Caco-2 (cell line): ENCODE measurements around the gene AHNAK2. TPM values are rescaled to one million over a fixed set of nuclear protein-coding genes. Genes with fewer than 3 reads are reported as not detected.

Source experiments
- BruUV-seq: library from RNA; stranded (reverse); fragments of 400-500 nt; replicated peaks from 2 replicates; lab custom pipeline; 2021; lab: Mats Ljungman, UMichigan
- CTCF ChIA-PET: fragments of 300-600 bp; sonication (Branson Sonifier 250); formaldehyde crosslinking; loops from one replicate; lab custom pipeline; 2022; ENCODE audit warnings: antibody characterized with exemption; lab: Charles Lee
- POLR2A ChIA-PET: fragments of 300-600 bp; sonication (Branson Sonifier 250); formaldehyde crosslinking; loops from one replicate; lab custom pipeline; 2022; ENCODE audit warnings: antibody characterized with exemption; lab: Charles Lee
- DNase-seq, 2 experiments: peaks; one replicate each; pipeline versions ENCODE4 v3.0.0 to v3.0.0-alpha.2; 2020 to 2022
- H3K27me3 ChIP-seq: replicated peaks from 2 replicates; pipeline ENCODE4 v1.6.0; 2011; ENCODE audit warnings: low read length; ENCODE audit not compliant: control insufficient read depth, insufficient read depth
- H3K36me3 ChIP-seq: 2 replicates; pipeline ENCODE4 v1.5.1; 2011; ENCODE audit warnings: low read length; ENCODE audit not compliant: control insufficient read depth, insufficient read depth
- H3K4me1 ChIP-seq: fragments of 250-450 bp; sonication (Bioruptor Pico); 2 replicates; pipeline ENCODE4 v1.5.1; 2020; ENCODE audit warnings: mild to moderate bottlenecking
- H3K4me3 ChIP-seq: 2 replicates; pipeline ENCODE4 v1.5.1; 2011; ENCODE audit warnings: low read depth, mild to moderate bottlenecking, control low read depth, low read length
- H3K9me3 ChIP-seq: fragments of 250-450 bp; sonication (Bioruptor Pico); 2 replicates; pipeline ENCODE4 v1.5.1; 2020; ENCODE audit warnings: mild to moderate bottlenecking, moderate library complexity
- H3K27ac Mint-ChIP-seq: one replicate; pipeline ENCODE4 v1.8.0; 2022; ENCODE audit warnings: mixed read lengths; ENCODE audit not compliant: unreplicated experiment
- H3K27me3 Mint-ChIP-seq: one replicate; pipeline ENCODE4 v1.8.0; 2022; ENCODE audit warnings: mixed read lengths; ENCODE audit not compliant: insufficient read depth, unreplicated experiment
- H3K36me3 Mint-ChIP-seq: one replicate; pipeline ENCODE4 v1.8.0; 2022; ENCODE audit warnings: mild to moderate bottlenecking, mixed read lengths; ENCODE audit not compliant: insufficient read depth, unreplicated experiment
- H3K4me1 Mint-ChIP-seq: one replicate; pipeline ENCODE4 v1.8.0; 2022; ENCODE audit warnings: low read depth, mixed read lengths; ENCODE audit not compliant: unreplicated experiment
- H3K4me3 Mint-ChIP-seq: one replicate; pipeline ENCODE4 v1.8.0; 2022; ENCODE audit warnings: mild to moderate bottlenecking, moderate library complexity, mixed read lengths; ENCODE audit not compliant: unreplicated experiment
- H3K9me3 Mint-ChIP-seq: one replicate; pipeline ENCODE4 v1.8.0; 2022; ENCODE audit warnings: mixed read lengths; ENCODE audit not compliant: unreplicated experiment
- intact Hi-C: fragments of 100-400 bp; cut with micrococcal nuclease; formaldehyde crosslinking; loops from one replicate; pipeline ENCODE4 v1.10.0; 2022; ENCODE audit not compliant: unreplicated experiment
- total RNA-seq: library from RNA; stranded (reverse); gene quantifications from 2 replicates; pipeline ENCODE4 v1.2.3, GENCODE V29; 2022
- TF ChIP-seq, protein P1 (sequence below), 2 experiments: fragments of 200-600 bp in 1 of 2; IDR thresholded peaks; 1 replicate in 1 of 2; 2 replicates in 1 of 2; pipeline versions ENCODE4 v1.5.1 to v1.8.0; 2011 to 2022; ENCODE audit warnings: antibody characterized with exemption in 1 of 2, control low read depth in 1 of 2, inconsistent platforms in 1 of 2, low read depth in 1 of 2, low read length in 1 of 2, mild to moderate bottlenecking in 1 of 2, moderate library complexity in 1 of 2; ENCODE audit not compliant: insufficient read depth in 1 of 2, severe bottlenecking in 1 of 2, unreplicated experiment in 1 of 2

AHNAK2 gene
- total RNA-seq, 1 experiment from 2014 or later = 0.77 TPM

DNA sequence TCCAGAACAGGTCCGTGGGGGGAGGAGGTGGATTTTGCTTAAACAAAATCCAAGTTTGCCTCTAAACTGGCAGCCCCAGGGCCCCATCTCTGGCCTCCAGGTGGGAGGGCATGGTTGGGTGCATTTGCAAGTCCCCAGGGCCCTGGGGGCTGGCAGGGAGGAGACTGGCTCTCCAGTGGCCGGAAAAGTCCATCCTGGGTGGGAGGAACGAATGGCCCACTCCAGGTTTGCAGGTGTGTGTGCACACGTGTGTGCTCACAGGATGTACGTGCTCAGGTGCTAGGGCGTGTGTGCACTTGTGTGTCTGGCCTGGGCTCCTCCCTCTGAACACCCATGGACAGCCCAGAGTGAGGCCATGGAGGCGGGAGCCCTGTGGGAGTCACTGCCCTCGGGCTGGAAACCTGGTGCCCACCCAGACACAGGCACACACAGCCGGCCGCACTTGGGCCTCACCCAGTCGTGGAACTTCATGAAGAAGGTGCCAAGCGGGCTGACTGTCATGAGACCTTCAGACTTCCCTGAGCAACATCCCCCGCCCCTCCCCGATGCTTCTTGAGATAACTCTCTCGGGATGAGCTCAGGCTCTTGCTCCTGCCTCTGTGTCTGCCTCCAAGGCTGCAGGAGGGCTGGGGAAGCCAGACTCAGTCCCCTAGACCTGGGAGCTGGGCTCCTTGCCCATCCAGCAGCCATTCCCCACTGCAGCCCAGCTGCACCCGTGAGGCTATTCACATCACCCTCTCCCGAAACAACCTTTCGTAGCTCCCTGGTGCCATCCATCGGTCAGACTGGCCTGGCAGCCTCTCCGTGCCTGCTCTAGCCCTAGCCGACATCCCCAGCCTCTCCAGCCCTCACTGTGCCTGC lies 9.4 kb downstream of the AHNAK2 start:
- no peak overlapping the region for H3K27ac Mint-ChIP-seq
- intact Hi-C loops = no loop called here

DNA sequence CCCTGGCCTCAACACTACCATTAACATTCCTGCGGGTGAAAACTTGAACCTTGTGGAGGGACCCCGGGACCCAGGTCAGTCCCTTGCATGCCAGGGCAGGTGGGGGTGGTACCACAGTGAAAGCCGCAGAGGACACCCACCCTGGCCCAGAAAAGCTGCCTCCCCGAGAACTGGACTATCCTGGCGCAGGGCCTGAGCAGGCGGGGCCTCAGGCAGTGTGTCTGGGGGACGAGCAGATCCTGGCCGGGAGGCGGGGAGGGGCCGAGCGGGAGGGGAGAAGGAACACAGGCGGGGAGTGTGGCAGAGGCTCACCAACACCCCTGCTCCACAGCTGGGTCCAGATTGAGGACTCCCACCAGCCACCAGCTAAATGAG lies 10.0 kb downstream of the AHNAK2 start:
- BruUV-seq = no TSS peak
- H3K27ac Mint-ChIP-seq = no peak overlapping the region
- TF ChIP-seq, protein P1, sequence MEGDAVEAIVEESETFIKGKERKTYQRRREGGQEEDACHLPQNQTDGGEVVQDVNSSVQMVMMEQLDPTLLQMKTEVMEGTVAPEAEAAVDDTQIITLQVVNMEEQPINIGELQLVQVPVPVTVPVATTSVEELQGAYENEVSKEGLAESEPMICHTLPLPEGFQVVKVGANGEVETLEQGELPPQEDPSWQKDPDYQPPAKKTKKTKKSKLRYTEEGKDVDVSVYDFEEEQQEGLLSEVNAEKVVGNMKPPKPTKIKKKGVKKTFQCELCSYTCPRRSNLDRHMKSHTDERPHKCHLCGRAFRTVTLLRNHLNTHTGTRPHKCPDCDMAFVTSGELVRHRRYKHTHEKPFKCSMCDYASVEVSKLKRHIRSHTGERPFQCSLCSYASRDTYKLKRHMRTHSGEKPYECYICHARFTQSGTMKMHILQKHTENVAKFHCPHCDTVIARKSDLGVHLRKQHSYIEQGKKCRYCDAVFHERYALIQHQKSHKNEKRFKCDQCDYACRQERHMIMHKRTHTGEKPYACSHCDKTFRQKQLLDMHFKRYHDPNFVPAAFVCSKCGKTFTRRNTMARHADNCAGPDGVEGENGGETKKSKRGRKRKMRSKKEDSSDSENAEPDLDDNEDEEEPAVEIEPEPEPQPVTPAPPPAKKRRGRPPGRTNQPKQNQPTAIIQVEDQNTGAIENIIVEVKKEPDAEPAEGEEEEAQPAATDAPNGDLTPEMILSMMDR (IDR thresholded peaks at IDR 0.05; ENCODE audit: insufficient read depth in 1 of 2, low read depth in 1 of 2, low read length in 1 of 2, severe bottlenecking in 1 of 2, unreplicated experiment in 1 of 2) = no peak
- Histone ChIP-seq H3K4me1 (no peaks in the 10 kb centered on the region; the same call in 1 of the 2 replicates), H3K9me3 (no peaks in the 10 kb centered on the region), H3K27me3 (no peaks in the 10 kb centered on the region), H3K36me3 (no peaks in the 10 kb centered on the region), H3K4me3 (no peak overlapping the region)
- H3K27me3 Mint-ChIP-seq = no peaks in the 10 kb centered on the region
- CTCF ChIA-PET = no interaction called here
- H3K4me1 Mint-ChIP-seq = no peaks in the 10 kb centered on the region
- DNase-seq = no peak
- intact Hi-C loops = no loop called here
- no peaks in the 10 kb centered on the region for H3K9me3 Mint-ChIP-seq
- H3K4me3 Mint-ChIP-seq = no peak overlapping the region
- POLR2A ChIA-PET = no interaction called here
- no peaks in the 10 kb centered on the region for H3K36me3 Mint-ChIP-seq

More for the DNA sequence above, 9.4 kb downstream of the AHNAK2 start:
- H3K4me3 Mint-ChIP-seq = no peak overlapping the region
- Histone ChIP-seq H3K4me3 (no peak overlapping the region), H3K27me3 (no peaks in the 10 kb centered on the region), H3K36me3 (no peaks in the 10 kb centered on the region), H3K4me1 (no peaks in the 10 kb centered on the region; the same call in 1 of the 2 replicates), H3K9me3 (no peaks in the 10 kb centered on the region)
- DNase-seq = no peak
- TF ChIP-seq, protein P1 (IDR thresholded peaks at IDR 0.05; ENCODE audit: insufficient read depth in 1 of 2, low read depth in 1 of 2, low read length in 1 of 2, severe bottlenecking in 1 of 2, unreplicated experiment in 1 of 2) = no peak
- H3K27me3 Mint-ChIP-seq = no peaks in the 10 kb centered on the region
- H3K4me1 Mint-ChIP-seq = no peaks in the 10 kb centered on the region
- ChIA-PET CTCF (no interaction called here), POLR2A (interaction anchor here (0.6 kb wide), 1 partner anchor 9 kb away, joined by 12 read pairs; the partner anchor contains the start of gene AHNAK2)
- no peaks in the 10 kb centered on the region for H3K36me3 Mint-ChIP-seq
- no peaks in the 10 kb centered on the region for H3K9me3 Mint-ChIP-seq
- BruUV-seq = no TSS peak

DNA sequence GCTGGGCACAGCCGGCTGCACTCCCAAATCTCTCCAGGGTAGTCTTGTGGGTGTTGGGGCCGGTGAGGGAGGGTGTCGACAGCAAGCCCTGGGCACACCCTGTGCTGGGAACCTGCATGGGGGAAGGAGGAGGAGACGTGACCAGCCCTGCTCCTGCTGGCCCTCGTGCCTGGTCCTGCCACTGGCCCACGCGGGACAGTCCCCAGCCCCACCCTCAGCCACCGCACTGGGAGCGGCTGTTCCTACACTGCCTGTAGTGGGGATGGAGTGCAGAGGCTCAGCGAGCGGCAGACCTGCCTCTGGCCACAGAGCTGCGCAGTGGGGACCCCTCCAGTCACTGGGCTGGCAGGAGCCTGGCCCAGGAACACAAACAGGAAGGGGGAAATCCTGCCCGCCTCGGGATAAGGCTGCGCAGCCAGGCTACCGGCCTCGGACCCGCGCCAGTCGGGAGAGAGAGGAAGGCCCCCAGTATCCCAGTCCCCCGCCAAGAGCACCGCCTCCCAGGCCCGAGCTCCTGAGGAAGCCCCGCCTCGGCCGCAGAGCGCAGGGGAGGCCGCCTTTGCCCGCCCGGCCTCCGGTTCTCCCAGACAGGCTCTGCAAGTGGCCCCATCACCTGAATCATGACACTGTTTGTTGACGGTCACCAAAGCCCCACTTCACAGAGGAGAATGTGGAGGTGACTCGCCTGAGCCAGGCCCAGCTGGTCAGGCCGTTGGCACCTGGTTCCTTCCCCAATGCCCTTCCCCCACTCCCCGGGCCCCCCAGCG lies 10.6 kb downstream of the AHNAK2 start:
- CTCF ChIA-PET = no interaction called here
- no peak overlapping the region for H3K27ac Mint-ChIP-seq
- no peaks in the 10 kb centered on the region for H3K27me3 ChIP-seq

More for the DNA sequence above, 10.6 kb downstream of the AHNAK2 start:
- Mint-ChIP-seq H3K9me3 (no peaks in the 10 kb centered on the region), H3K27me3 (peaks cover 3% of the 10 kb centered on the region), H3K4me3 (no peak overlapping the region), H3K4me1 (no peaks in the 10 kb centered on the region), H3K36me3 (no peaks in the 10 kb centered on the region)
- H3K4me3 ChIP-seq = no peak overlapping the region
- intact Hi-C loops = no loop called here
- POLR2A ChIA-PET = no interaction called here
- TF ChIP-seq, protein P1 (IDR thresholded peaks at IDR 0.05; ENCODE audit: insufficient read depth in 1 of 2, low read depth in 1 of 2, low read length in 1 of 2, severe bottlenecking in 1 of 2, unreplicated experiment in 1 of 2) = no peak
- H3K4me1 ChIP-seq = no peaks in the 10 kb centered on the region
- DNase-seq = no peak
- no peaks in the 10 kb centered on the region for H3K9me3 ChIP-seq
- BruUV-seq = no TSS peak
- H3K36me3 ChIP-seq = no peaks in the 10 kb centered on the region
